ENCODE data around the gene TBCC. TPM values are rescaled to one million over a fixed set of nuclear protein-coding genes. Genes with fewer than 3 reads are reported as not detected.

The TBCC gene
- total RNA-seq, 1 experiment from 2014 or later, result 24.7 TPM

DNA sequence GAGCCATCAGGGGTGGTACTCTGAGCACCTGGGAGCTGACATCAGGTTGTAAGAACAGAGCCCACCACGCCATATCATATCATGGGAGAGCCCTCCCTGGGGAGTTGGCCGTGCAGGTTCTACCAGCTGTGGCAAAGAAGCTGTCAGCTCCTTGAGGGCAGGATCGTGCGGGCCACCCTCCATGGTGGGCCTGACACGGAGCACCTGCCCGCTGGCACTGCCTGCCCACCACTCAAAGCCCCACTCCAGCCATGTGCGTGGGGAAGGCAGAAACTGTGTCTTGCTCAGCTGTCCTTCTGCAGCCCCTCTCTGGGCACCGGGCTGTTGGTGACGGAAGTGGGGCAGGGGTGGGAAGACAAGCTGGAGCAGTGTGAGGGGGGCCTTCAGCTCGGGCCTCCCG lies 37.8 kb downstream of the TBCC start:
- Mint-ChIP-seq H3K4me3 (no peak overlapping the region), H3K27ac (no peak overlapping the region), H3K27me3 (ENCODE audit: low read depth) (peaks cover 8% of the 10 kb centered on the region), H3K36me3 (peaks cover 9% of the 10 kb centered on the region), H3K9me3 (peaks cover 21% of the 10 kb centered on the region), H3K4me1 (peaks cover 22% of the 10 kb centered on the region)
- ATAC-seq (no peak), DNase-seq (ENCODE audit: low spot score) (no peak)
- POLR2A ChIA-PET, result interaction anchor here (0.6 kb wide), 1 partner anchor 34 kb away, joined by 3 read pairs; no protein-coding TSS in a partner anchor
- TF ChIP-seq SMAD4 (CRISPR knock-in tag; IDR thresholded peaks at IDR 0.05), result no peak
- CTCF ChIA-PET, result interaction anchor here (1.2 kb wide), 1 partner anchor 10 kb away, joined by 5 read pairs; no protein-coding TSS in a partner anchor

DNA sequence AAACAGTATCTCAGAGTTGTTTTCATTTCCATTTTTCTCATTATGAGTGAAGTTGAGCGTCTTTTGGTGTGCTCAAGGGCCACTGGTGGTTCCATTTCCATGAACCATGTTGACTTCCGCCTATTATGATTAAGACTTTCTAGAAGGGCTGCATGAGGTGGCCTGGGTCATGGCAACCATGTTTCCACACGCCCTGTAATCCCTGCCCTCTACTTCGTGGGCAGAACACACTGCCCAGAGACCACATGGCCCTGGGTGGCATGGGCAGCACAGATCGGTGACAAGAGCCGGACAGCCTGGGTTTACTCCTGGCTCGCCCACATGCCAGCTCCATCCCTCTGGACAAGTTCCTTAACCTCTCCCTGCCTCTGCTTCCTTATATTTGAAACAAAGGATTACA lies 38.3 kb downstream of the TBCC start:
- H3K4me1 Mint-ChIP-seq, result peaks cover 22% of the 10 kb centered on the region
- peaks cover 9% of the 10 kb centered on the region for H3K36me3 Mint-ChIP-seq
- ATAC-seq (no peak), DNase-seq (ENCODE audit: low spot score) (no peak)
- H3K27ac Mint-ChIP-seq, result no peak overlapping the region
- no peak overlapping the region for H3K4me3 Mint-ChIP-seq
- POLR2A ChIA-PET, result no interaction called here
- TF ChIP-seq JUN (CRISPR knock-in tag; IDR thresholded peaks at IDR 0.05), result no peak
- TF ChIP-seq, protein P1, sequence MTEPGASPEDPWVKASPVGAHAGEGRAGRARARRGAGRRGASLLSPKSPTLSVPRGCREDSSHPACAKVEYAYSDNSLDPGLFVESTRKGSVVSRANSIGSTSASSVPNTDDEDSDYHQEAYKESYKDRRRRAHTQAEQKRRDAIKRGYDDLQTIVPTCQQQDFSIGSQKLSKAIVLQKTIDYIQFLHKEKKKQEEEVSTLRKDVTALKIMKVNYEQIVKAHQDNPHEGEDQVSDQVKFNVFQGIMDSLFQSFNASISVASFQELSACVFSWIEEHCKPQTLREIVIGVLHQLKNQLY (CRISPR knock-in tag; IDR thresholded peaks at IDR 0.05), result no peak
- TF ChIP-seq ZNF138 (CRISPR knock-in tag; conservative IDR thresholded peaks at IDR 0.05), result no peak
- TF ChIP-seq TP53 (CRISPR knock-in tag; IDR thresholded peaks at IDR 0.05), result no peak
- TF ChIP-seq, protein P2, sequence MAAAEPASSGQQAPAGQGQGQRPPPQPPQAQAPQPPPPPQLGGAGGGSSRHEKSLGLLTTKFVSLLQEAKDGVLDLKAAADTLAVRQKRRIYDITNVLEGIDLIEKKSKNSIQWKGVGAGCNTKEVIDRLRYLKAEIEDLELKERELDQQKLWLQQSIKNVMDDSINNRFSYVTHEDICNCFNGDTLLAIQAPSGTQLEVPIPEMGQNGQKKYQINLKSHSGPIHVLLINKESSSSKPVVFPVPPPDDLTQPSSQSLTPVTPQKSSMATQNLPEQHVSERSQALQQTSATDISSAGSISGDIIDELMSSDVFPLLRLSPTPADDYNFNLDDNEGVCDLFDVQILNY (CRISPR knock-in tag; IDR thresholded peaks at IDR 0.05), result no peak
- TF ChIP-seq NFE2L1 (CRISPR knock-in tag; IDR thresholded peaks at IDR 0.05), result no peak
- TF ChIP-seq RORB (CRISPR knock-in tag; IDR thresholded peaks at IDR 0.05), result no peak
- peaks cover 20% of the 10 kb centered on the region for H3K9me3 Mint-ChIP-seq
- CTCF ChIA-PET, result interaction anchor here (1.2 kb wide), 1 partner anchor 9 kb away, joined by 5 read pairs; no protein-coding TSS in a partner anchor
- peaks cover 8% of the 10 kb centered on the region for H3K27me3 Mint-ChIP-seq (ENCODE audit: low read depth)

DNA sequence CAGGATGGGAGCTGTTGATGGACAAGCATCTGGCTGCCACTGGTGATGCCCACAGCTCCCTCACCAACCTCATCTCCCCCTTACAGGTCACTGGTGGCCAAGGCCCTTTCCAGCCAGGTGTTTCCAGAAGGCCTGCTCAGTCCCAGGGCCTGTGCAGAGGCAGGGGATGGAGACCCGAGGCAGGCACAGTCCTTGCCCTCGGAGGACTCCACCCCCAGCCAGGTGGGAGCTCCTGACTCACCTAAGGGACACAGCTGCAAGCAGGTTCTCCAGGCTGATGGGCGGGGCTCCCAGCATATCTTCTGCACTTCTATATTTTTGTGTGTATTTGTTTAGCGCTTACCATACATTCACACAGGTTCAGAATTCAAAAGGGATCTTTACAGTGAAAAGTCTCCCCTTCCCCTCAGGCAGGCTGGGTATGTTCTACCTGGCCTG lies 40.9 kb downstream of the TBCC start:
- H3K27ac Mint-ChIP-seq, result peak overlapping the region; percentile 88
- DNase-seq (ENCODE audit: low spot score) (no peak), ATAC-seq (peak; percentile 12; the same call in 1 of the 2 replicates)
- CTCF ChIA-PET, result interaction anchor here (0.6 to 3.8 kb wide), 9 partner anchors 21 to 490 kb away, joined by 3 to 26 read pairs (median 5); partner anchors contain the start of genes TBCC and UBR2
- H3K27me3 Mint-ChIP-seq (ENCODE audit: low read depth), result no peaks in the 10 kb centered on the region
- H3K9me3 Mint-ChIP-seq, result no peaks in the 10 kb centered on the region
- POLR2A ChIA-PET, result interaction anchor here (1.0 to 2.5 kb wide), 5 partner anchors 22 to 563 kb away, joined by 3 to 13 read pairs (median 3); partner anchors contain the start of genes C6orf132, RPL7L1, TBCC and UBR2
- peaks cover 14% of the 10 kb centered on the region for H3K4me1 Mint-ChIP-seq
- H3K4me3 Mint-ChIP-seq, result peak overlapping the region; percentile 71
- H3K36me3 Mint-ChIP-seq, result no peaks in the 10 kb centered on the region
- TF ChIP-seq, protein P3, sequence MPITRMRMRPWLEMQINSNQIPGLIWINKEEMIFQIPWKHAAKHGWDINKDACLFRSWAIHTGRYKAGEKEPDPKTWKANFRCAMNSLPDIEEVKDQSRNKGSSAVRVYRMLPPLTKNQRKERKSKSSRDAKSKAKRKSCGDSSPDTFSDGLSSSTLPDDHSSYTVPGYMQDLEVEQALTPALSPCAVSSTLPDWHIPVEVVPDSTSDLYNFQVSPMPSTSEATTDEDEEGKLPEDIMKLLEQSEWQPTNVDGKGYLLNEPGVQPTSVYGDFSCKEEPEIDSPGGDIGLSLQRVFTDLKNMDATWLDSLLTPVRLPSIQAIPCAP (CRISPR knock-in tag; IDR thresholded peaks at IDR 0.05), result 0 out of 2 replicates have a peak, but pooled peaks have one; percentile 2
- no peak for TF ChIP-seq ZNF219 (CRISPR knock-in tag; IDR thresholded peaks at IDR 0.05; ENCODE audit: borderline replicate concordance)

DNA sequence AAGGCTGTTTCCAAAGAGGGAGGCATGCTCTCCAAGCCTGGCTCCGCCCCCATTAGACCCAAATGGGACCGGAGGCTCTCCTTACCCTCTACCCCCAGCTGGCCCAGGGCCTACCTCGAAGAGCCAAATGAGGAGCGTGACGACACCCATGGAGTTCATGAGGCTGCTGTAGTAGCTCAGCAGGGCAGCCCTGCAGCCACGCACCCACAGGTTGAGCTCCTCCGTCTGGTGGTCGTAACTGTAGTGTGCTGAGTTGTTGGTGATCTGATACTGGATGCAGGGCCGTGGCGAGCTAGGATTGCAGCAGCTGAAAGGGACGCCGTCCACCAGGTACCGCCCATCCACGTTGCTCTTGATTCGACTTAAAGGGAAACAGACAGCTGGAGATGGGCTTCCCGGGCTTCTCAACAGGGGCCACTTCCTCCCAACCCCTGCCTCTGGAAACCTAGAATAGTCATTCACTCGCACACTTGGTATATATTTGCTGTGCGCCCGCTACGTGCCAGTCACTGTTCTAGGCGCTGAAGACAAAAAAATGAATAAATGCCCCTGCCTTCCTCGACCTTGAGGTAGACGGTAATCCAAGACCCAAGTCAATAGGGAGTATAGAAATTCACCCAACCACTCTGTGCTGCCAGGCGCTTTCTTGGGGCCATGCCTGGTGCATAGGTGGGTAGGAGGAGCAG lies 41.5 kb downstream of the TBCC start:
- POLR2A ChIA-PET, result interaction anchor here (0.5 to 2.5 kb wide), 7 partner anchors 23 to 563 kb away, joined by 3 to 13 read pairs (median 3); partner anchors contain the start of genes C6orf132, RPL7L1, TBCC and UBR2
- CTCF ChIA-PET, result interaction anchor here (0.6 to 3.8 kb wide), 9 partner anchors 22 to 489 kb away, joined by 3 to 26 read pairs (median 5); partner anchors contain the start of genes TBCC and UBR2
- Mint-ChIP-seq H3K9me3 (no peaks in the 10 kb centered on the region), H3K27me3 (ENCODE audit: low read depth) (no peaks in the 10 kb centered on the region), H3K4me3 (peak overlapping the region; percentile 71), H3K36me3 (no peaks in the 10 kb centered on the region), H3K27ac (peak overlapping the region; percentile 88), H3K4me1 (peaks cover 14% of the 10 kb centered on the region)
- peak; percentile 61 for DNase-seq (ENCODE audit: low spot score)
- peak; percentile 85 for ATAC-seq
- TF ChIP-seq SP1 (CRISPR knock-in tag; conservative IDR thresholded peaks at IDR 0.05) (0 out of 2 replicates have a peak, but pooled peaks have one; percentile 33), KAT7 (CRISPR knock-in tag; IDR thresholded peaks at IDR 0.05; ENCODE audit: borderline replicate concordance) (no peak), FOXP1 (CRISPR knock-in tag; IDR thresholded peaks at IDR 0.05; ENCODE audit: borderline replicate concordance) (peak; percentile 67; the same call in 1 of the 2 replicates), CREM (CRISPR knock-in tag; IDR thresholded peaks at IDR 0.05) (0 out of 2 replicates have a peak, but pooled peaks have one; percentile 34), ESRRA (CRISPR knock-in tag; IDR thresholded peaks at IDR 0.05; ENCODE audit: borderline replicate concordance) (no peak), NFATC4 (CRISPR knock-in tag; IDR thresholded peaks at IDR 0.05) (peak; percentile 65; the same call in 1 of the 2 replicates)
- TF ChIP-seq, protein P3 (CRISPR knock-in tag; IDR thresholded peaks at IDR 0.05), result 0 out of 2 replicates have a peak, but pooled peaks have one; percentile 49
